Erythroblast (primary cell): ENCODE data around the gene ANKFN1.

Source experiments
- DNase-seq, 2 experiments: peaks; one replicate each; lab custom pipeline; 2025; lab: John Stamatoyannopoulos, UW
- GATA1 ChIP-seq: IDR thresholded peaks from 2 replicates; pipeline ENCODE4 v1.6.1; 2011; ENCODE audit warnings: low read depth, mild to moderate bottlenecking, control low read depth, low read length, moderate library complexity
- POLR2A ChIP-seq: IDR thresholded peaks from 2 replicates; pipeline ENCODE4 v1.6.1; 2011; ENCODE audit warnings: mild to moderate bottlenecking, low read length

Gene ANKFN1

DNA sequence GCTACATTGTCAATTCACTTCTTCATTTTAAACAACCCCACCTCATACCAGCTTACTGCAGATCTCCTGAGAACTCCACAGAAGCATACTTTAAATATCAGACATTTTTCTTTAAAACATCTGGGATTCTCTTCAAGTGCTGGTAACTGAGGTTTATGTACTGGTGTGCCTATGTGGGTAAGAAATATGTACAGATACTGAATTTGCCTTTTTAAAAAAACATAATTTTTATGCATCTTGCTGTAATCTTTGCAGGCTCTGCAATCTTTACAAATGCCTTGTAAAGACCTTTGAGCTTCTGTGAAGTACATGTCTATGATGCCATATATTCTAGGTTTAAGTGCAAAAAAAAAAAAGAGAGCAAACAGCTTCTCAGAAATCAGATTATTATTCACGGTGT, 312.6 kb downstream of the ANKFN1 start:
- no peak for DNase-seq
- TF ChIP-seq GATA1 (no peak), POLR2A (no peak)

DNA sequence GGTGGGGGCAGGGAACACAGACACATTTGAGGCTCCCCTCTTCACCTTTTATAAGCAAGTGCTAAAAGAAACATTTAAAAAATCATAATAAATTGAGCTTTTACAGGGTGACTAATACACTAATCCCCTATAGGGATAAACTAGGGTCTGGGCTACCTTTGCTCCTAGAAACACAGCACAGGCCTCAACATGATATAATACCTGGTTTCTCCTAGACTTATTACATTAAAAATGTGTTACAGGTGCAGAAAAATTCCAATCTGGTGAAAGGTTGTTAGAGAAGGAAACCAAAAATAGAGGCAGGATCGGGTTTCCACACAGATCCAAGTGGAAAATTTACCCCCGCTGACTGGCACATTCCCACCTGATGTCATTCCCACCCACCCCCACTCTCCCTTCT, 315.6 kb downstream of the ANKFN1 start:
- no peak for TF ChIP-seq POLR2A
- TF ChIP-seq GATA1, result no peak
- DNase-seq, result no peak

DNA sequence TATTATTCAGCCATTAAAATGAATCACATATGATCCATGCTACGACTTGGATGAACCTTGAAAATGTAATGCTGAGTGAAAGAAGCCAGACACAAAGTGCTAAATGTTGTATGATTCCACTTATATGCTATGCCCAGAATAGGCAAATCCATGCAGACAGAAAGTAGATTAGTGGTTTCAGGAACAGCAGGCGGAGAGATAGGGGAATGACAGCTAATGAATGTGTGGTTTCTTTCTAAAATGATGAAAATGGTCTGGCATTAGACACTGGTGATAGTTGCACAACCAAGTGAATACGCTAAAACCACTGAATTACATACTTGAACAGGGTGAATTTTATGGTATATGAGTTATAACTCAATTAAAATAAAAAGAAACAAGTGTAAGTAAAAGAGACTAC, 318.4 kb downstream of the ANKFN1 start:
- TF ChIP-seq POLR2A, result no peak
- no peak for TF ChIP-seq GATA1
- DNase-seq, result no peak

DNA sequence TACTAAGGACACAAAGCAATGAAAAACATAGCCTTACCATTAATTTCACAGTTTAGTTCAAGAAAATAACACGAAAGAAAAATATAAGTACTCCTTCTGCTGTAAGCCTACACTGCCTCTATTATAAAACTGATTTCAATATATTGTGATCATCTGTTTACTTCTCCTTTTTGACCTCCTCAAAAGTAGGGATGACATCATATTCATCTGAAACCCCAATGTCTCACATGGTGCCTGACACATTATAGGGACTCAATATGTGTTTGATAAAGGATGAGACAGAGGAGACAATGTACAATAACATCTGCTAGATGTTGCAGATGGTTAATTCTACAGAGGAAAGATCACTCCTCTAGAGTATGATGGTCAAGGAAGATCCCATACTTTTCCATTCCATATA, 321.8 kb downstream of the ANKFN1 start:
- no peak for DNase-seq
- TF ChIP-seq GATA1 (no peak), POLR2A (no peak)

DNA sequence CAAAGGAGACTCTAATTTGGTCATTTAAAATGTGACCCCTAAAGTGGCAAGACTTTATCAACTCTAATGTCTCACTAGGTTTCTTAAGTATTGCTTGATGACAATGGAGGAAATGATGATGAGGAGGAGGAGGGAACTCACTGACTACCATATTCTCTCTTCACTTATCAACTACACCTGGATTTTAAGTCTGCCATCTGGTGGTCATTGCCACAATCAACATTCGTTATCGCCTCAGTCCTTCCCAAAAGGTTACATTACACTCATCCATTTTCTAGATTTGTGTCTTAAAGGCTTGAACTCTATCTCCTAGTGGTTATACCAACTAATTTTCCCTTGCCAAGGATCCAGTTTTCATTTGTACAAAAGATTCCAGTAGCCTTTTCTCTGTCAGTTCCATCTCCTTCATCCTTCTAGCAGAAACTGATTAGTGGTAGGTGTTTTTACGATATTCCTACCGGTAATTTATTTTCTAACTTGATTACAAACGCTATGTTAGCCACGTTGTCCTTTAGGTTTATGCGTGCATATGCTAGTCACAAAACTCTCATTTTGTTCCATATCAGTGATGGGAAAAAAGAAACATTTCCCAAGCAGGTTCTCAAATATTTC, 325.7 kb downstream of the ANKFN1 start:
- peak; percentile 1 to 30 for DNase-seq
- TF ChIP-seq GATA1 (no peak), POLR2A (no peak)

DNA sequence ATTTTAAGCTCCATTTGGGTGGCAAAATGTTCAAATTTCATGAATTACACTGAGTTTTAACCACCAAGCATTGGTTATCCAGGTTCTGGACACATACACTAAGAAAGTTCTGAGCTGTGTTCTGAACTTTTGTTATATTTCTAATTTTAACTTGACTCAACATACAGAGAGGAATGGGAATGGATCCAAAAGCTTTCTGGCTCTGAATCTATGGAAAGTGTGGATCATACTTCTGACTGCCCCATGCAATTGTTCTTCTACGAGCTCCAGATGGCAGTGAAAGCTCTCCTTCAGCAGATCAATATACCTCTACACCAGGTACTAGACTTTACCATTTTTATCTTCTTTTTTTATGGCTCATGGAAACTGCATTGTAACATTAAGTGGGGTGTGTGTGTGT, 327.2 kb downstream of the ANKFN1 start:
- no peak for DNase-seq
- TF ChIP-seq POLR2A (no peak), GATA1 (no peak)

DNA sequence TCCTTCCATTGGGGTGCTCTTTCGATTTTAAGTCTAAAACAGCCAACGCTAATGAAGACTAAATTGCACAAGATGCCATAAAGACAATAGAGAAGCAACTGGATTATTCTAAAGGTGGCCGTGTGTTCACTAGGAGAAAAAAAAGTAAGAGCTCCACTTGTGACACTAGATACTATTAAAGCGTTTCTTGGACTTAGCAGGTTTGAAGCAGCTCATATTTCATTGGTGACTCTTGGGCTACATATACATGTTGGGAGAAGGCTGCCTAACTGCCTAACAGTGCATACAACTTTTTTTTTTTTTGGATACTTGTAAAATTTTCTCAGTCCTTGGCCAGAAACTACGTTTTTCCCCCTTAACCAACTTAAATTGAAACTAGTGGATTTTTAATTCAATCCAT, 328.4 kb downstream of the ANKFN1 start:
- TF ChIP-seq GATA1 (no peak), POLR2A (no peak)
- DNase-seq, result no peak

DNA sequence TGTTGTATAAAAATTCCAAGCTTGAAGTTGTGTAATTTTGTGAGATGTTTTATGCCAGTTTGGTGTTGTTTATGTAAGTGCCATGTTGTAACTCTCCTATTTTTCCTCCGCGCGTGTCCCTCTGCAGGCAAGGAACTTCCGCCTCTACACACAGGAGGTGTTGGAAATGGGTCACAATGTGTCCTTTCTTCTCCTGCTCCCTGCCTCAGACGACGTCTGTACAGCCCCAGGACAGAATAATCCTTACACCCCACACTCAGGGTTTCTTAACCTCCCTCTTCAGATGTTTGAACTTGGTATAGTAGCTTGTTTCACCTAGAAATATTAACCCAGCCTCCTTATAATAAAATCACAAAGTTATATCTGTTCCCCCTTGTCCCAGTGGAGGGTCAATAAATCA, 329.0 kb downstream of the ANKFN1 start:
- no peak for DNase-seq
- TF ChIP-seq GATA1 (no peak), POLR2A (no peak)

DNA sequence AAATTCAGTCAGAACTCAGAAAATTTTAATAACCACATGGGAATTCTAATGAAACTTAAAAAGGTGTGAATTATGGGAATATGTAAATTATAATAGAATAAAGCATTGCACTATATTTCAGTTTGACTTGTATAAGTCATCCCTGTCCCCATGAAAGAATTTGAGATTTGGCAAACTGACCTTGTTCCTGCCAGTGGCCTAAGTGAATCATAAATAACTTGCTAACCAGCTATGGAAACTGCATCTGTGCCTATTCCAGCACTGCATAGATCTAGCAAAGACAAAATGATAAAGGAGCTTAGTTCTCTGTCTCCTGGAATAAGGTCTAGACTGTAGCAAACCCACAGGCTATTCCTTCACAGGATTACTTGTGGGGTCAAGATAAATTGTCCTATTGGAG, 333.5 kb downstream of the ANKFN1 start:
- DNase-seq, result no peak
- no peak for TF ChIP-seq POLR2A
- TF ChIP-seq GATA1, result no peak

DNA sequence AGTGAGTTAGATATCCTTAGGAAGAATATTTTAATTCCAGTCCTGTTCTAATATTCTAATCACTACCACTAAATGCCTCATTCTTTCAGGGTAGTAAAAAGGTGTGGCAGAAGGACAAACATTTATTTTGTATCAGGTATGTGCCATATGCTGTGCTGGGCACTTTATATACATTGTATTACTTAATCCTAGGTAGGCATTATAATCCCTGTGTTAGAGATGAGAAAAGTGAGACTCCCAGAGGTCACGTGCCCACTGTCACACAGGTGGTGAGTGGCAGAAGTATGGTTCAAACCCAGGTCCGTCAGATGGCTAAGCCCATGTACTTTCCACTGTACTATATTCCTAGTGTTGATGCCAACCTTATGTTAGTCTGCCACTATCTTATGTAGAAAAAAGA, 335.5 kb downstream of the ANKFN1 start:
- no peak for DNase-seq
- no peak for TF ChIP-seq GATA1
- no peak for TF ChIP-seq POLR2A

DNA sequence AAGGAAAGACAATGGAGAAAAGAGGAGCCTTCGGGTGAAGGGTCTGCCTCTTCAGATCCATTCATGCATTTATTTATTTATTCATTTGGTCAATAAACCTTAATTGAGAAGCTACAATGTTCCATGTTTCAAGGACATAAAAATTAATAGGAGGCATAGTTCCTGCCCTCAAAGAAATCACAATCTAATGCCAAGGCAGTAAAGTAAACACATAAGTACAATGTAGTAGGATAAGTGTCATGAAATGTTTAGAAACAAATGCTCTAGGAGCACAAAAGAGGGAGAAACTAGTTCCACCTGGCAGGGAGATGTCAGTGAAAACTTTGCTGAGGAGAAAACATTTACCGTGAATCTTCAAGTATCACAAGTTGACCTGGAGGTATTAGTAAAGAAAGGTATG, 336.7 kb downstream of the ANKFN1 start:
- DNase-seq, result no peak
- no peak for TF ChIP-seq GATA1
- TF ChIP-seq POLR2A, result no peak

DNA sequence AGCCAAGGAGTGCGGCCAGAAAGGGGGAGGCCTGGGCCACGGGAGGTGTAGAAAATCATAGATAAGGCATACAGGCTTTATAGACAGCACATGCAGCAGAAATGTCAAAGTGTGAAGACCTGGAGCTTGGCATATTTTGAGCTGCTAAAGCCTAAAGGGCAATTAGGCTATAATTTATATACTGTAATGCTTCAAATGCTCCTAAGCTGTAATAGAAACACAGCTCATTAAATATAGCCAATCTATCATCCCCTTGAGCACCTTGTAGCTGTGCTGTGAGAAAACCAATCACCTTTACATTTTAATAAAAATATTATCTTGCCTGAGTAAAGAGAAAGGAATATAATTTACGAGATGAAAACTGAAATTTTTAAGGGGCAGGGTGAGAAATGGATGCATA, 342.3 kb downstream of the ANKFN1 start:
- TF ChIP-seq GATA1, result no peak
- no peak for TF ChIP-seq POLR2A
- no peak for DNase-seq

DNA sequence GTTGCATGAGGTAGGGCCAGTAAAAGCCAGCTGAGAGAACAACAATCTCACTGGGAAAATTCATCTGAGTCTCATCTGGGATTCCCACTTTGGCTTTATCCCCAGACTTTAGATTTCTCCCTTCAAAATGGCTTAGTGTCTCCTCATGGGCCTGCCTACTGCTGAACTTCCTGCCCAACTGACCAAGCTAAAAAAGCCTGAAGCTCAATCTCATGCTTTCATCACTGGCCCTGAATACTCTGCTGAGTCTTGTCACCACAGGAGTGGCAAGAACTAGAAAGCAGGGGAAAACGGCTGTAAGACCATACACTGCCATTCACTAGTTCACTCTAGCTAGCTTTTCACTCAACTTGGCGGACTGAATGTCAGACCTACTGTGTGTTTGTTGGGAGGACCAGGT, 343.9 kb downstream of the ANKFN1 start:
- TF ChIP-seq POLR2A, result no peak
- TF ChIP-seq GATA1, result no peak
- DNase-seq, result no peak

DNA sequence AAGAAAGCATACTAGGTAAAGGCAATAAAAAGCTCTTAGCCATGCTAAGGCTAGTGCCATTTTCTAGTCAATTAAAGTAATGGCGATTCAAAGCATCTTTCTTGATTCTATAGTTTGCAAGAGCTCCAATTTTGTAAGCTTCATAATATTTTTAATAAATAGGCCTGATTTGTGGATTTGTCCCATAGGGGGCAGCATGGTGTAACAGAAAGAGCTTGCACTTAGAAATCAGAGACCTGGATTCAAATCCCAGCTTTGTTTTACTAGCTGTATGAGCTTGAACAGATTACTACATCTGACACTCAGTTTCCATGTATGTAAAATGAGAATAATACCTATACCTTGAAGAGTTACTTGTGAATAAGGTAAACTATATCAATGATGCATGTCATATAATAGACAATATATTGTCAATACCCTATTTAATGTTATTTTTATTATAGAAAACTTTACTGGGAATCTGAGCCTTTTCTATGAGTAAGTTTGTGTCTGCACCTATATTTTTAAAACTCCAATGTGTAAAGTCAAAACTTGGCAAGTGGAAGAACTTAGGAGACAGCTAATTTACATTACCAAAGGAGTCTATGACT, 346.6 kb downstream of the ANKFN1 start:
- TF ChIP-seq GATA1 (no peak), POLR2A (no peak)
- peak; percentile 25 to 55 for DNase-seq

DNA sequence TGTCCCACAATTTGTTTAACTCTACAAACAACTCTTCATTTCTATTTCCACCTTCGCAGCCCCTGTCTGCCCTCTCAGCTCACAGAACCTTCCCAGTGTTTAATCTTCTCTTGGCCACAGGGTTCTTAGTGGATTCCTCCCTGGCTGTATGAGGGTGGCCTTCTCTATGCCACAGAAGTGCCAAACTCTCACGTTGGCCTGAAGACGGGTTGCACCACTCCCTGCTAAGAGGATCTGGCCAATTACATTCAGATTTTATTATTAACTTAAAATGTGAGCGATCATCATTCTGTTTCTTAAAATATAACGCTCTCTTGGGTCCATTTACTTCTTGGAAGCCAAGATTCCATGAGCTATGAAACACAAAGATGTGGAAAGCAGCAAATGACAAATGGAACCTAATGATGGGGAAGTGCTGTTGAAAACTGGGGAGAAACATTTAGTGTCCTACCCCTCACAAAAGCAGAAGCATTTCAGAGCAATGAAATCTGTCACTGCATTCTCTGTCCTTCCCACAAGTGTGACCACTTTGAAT, 348.9 kb downstream of the ANKFN1 start:
- TF ChIP-seq GATA1 (no peak), POLR2A (no peak)
- DNase-seq, result no peak
